ENCODE measurements around the gene GAGE10. TPM values are rescaled to one million over a fixed set of nuclear protein-coding genes. Genes with fewer than 3 reads are reported as not detected.

GAGE10 gene
- total and polyA plus RNA-seq, 2 of the 4 experiments (the other 2 are of a cell fraction), result not detected

DNA sequence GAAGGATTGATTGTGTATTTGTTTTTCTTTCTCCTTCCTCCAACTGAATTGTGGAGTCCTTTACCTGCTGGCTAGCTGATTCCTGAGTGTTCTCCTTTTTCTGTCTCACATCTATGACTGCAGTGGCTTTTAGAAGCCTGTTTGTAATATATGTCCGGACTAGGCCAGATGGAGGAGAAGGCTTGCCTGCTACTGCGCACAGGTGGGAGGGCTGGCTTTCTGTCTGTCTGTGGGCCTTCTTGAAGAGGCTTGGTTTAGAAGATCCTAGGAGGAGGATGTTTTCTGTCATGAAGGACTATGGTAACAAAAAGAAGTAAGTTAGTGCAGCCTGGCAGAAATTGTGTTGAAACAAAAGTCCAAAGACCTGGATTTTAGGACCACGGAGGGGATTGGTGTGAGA is 25.4 kb upstream of the GAGE10 start (continued):
- no peak for TF ChIP-seq MAZ (IDR thresholded peaks at IDR 0.05; ENCODE audit: borderline replicate concordance, low read depth, low read length)

DNA sequence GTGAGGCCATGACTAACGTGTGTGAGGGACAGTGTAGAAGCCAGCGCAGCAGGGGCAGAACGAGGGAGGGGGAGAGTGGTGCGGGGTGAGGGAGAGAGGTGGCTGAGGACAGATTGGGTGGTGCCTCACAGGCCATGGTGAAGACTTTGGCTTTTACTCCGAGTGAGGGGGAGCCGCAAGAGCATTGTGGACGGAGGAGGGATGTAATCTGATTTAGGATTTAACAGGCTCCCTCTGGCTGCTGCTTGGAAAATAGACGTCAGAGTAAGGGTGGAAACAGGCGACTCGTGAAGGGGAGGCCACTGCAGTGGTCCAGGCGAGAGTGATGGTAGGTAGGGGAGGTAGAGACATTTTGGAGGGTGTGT is 20.8 kb upstream of the GAGE10 start:
- Histone ChIP-seq H3K4me1 (ENCODE audit: control insufficient read depth, insufficient read depth, low read length) (no peaks in the 10 kb centered on the region), H3K23ac (ENCODE audit: low read depth, low read length) (no peak overlapping the region), H3K27me3 (ENCODE audit: control insufficient read depth, insufficient read depth, low read length) (no peaks in the 10 kb centered on the region), H3K36me3 (ENCODE audit: control insufficient read depth, insufficient read depth, low read length) (no peaks in the 10 kb centered on the region), H3K4me2 (ENCODE audit: low read depth, low read length) (no peak overlapping the region), H3K9ac (ENCODE audit: low read depth, low read length) (no peak overlapping the region), H2AFZ (replicated peaks; ENCODE audit: low read length, poor library complexity) (peak overlapping the region; percentile 74), H2BK120ac (ENCODE audit: low read depth, low read length) (no peak overlapping the region), H3K9me3 (ENCODE audit: control insufficient read depth, insufficient read depth, low read length) (no peaks in the 10 kb centered on the region), H2AK5ac (ENCODE audit: low read depth, low read length) (no peak overlapping the region), H3K4me3 (ENCODE audit: insufficient read depth, low read depth, low read length) (no peak overlapping the region), H2BK20ac (ENCODE audit: low read depth, low read length) (no peak overlapping the region), H3K4ac (ENCODE audit: low read depth, low read length) (no peak overlapping the region), H3K9me1 (ENCODE audit: insufficient read depth, low read length) (peaks cover 3% of the 10 kb centered on the region; the same call in 1 of the 2 replicates), H3K79me1 (ENCODE audit: low read depth in 1 of 2, low read length in 2 of 2) (no peaks in the 10 kb centered on the region), H2AK9ac (replicated peaks; ENCODE audit: low read depth, low read length, poor library complexity) (peak overlapping the region; percentile 15), H4K20me1 (ENCODE audit: insufficient read depth, low read length) (no peaks in the 10 kb centered on the region), H4K91ac (ENCODE audit: insufficient read depth, low read depth, low read length) (no peak overlapping the region), H3K14ac (replicated peaks; ENCODE audit: low read depth, low read length) (no peak overlapping the region), H2BK15ac (ENCODE audit: low read depth, low read length) (no peak overlapping the region), H4K8ac (ENCODE audit: low read depth in 2 of 2, low read length in 2 of 2) (no peak overlapping the region), H4K5ac (ENCODE audit: low read depth, low read length) (0 out of 2 replicates have a peak overlapping the region, but pooled peaks have one; percentile 27), H2BK5ac (ENCODE audit: low read depth, low read length, poor library complexity, severe bottlenecking) (no peak overlapping the region), H3K27ac (ENCODE audit: insufficient read depth, low read length) (no peak overlapping the region), H3K56ac (ENCODE audit: extremely low read depth, insufficient read depth, low read length) (no peak overlapping the region), H3K18ac (ENCODE audit: low read depth, low read length) (no peak overlapping the region)
- dilution Hi-C loops (cut with HindIII; ENCODE audit: low sequenced_read_pairs, unreplicated experiment), result no loop called here
- ChIA-PET CTCF (no interaction called here), POLR2A (ENCODE audit: unreplicated experiment) (no interaction called here)
- intact Hi-C loops (cut with micrococcal nuclease), result loop anchor here (10.0 kb wide), 1 partner anchor 1018 kb away; no protein-coding TSS in a partner anchor
- ATAC-seq (ENCODE audit: low read depth) (peak; percentile 71), DNase-seq (peak; percentile 33)
- no TSS peak for BruUV-seq (replicated peaks)
- in situ Hi-C loops (cut with MboI; ENCODE audit: low sequenced_read_pairs), result no loop called here
- WGBS, 2 experiments (ENCODE audit: extremely low coverage in 2 of 2, insufficient read length in 1 of 2), result 26% methylated on average over 5 of the region's 11 CpGs; no CpG with 5 or more reads in 1 of the 2 experiments
- TF ChIP-seq BHLHE40 (IDR thresholded peaks at IDR 0.05; ENCODE audit: low read depth, low read length) (no peak), RFX5 (IDR thresholded peaks at IDR 0.05; ENCODE audit: low read depth, low read length) (0 out of 2 replicates have a peak, but pooled peaks have one; percentile 18)
- TF ChIP-seq, protein P1, sequence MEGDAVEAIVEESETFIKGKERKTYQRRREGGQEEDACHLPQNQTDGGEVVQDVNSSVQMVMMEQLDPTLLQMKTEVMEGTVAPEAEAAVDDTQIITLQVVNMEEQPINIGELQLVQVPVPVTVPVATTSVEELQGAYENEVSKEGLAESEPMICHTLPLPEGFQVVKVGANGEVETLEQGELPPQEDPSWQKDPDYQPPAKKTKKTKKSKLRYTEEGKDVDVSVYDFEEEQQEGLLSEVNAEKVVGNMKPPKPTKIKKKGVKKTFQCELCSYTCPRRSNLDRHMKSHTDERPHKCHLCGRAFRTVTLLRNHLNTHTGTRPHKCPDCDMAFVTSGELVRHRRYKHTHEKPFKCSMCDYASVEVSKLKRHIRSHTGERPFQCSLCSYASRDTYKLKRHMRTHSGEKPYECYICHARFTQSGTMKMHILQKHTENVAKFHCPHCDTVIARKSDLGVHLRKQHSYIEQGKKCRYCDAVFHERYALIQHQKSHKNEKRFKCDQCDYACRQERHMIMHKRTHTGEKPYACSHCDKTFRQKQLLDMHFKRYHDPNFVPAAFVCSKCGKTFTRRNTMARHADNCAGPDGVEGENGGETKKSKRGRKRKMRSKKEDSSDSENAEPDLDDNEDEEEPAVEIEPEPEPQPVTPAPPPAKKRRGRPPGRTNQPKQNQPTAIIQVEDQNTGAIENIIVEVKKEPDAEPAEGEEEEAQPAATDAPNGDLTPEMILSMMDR (conservative IDR thresholded peaks at IDR 0.05; ENCODE audit: low read depth, low read length), result peak; percentile 27

Measured in IMR-90 (cell line).